A375 (cell line): ENCODE measurements around the gene PHYHD1. TPM values are rescaled to one million over a fixed set of nuclear protein-coding genes. Genes with fewer than 3 reads are reported as not detected.

ENCODE experiments used
- total RNA-seq: library from RNA; depleted of rRNA; stranded (reverse); fragments of >200 nt; shearing (Covaris generic); gene quantifications from 2 replicates; pipeline ENCODE4 v1.2.3, GENCODE V29; 2014; rRNA removed

The PHYHD1 gene
- total RNA-seq, result not detected in 2 replicates

DNA sequence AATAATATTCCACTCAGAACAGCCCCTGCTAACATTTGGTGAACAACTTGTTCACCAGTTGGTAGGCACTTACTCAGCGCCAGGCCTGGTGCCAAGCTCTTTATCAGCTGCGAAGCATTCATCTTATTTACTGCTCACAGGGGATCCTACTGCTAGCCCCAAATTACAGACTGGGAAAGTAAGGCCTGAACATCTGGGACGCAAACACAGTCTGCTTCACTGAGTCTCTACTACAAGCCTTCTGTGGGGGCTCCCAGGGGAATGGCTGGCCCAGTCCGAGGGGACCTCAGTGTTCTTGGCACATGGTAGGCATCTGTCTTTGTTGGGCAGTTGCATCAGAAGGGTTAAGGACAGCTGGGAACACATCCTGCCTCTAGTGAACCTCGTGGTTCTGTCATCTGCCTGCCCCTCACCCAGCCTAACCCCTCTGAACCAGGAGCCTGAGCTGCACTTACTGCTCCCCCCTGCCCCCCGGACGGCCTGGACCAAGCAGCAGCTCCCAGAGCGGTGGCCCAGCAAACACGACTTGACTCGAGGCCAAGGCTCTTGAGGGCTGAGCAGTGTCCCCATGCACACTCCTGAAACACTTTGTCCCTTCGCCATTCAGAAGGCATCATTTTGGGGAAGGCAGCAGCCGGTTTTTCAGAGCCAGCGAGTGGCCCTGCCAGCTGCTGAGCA lies at the start of gene PHYHD1:
Gene PHYHD1, plus strand, starts transcription at position 602 of the 678 bp plus-strand sequence. CDS start 1,342 bp downstream, outside the sequence.

DNA sequence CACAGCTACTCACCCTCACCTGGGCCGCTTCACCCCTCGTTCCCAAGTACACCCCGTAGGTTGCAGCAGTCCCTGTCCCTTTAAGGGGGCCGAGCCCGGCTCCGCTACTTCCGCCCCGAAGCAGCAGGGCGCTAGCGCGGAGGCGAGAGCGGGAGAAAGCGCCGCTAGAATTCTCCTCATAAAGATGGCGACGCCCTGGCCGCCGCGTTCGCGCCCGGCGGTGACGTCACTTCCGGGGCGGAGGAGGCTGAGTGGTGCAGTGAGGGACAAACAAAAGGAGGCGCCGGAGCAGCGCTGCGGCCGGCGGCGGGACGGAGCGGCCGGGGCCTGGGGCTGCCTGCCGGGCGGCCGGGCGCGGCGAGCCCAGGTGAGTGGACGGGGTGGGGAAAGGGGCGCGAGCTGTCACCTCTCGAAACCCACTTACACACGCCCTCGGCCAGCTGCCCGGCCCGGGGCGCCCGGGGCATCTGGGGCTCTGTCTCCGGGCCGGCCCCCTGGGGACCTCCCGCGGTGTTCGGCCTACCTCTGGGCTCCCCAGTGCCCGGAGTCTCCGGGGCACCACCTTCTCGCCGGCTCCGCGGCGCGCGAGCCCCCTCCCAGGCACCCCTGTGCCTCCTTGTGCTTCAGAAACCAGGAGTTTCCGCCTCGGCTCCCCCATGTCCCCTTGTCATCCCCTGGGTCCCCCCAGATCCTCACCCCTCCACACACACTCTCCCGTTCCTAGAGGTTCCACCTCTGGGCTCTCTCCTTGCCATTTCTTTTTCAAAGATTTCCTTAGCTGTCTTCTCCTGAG lies 38.7 kb upstream of the PHYHD1 start, which contains the start of the genes KYAT1 and LRRC8A:
Gene KYAT1, minus strand, starts transcription at position 67 of the 793 bp plus-strand sequence. CDS start 36,545 bp downstream, outside the sequence.
Gene LRRC8A, plus strand, starts transcription at position 250 of the 793 bp plus-strand sequence. CDS start 25,032 bp downstream, outside the sequence.

DNA sequence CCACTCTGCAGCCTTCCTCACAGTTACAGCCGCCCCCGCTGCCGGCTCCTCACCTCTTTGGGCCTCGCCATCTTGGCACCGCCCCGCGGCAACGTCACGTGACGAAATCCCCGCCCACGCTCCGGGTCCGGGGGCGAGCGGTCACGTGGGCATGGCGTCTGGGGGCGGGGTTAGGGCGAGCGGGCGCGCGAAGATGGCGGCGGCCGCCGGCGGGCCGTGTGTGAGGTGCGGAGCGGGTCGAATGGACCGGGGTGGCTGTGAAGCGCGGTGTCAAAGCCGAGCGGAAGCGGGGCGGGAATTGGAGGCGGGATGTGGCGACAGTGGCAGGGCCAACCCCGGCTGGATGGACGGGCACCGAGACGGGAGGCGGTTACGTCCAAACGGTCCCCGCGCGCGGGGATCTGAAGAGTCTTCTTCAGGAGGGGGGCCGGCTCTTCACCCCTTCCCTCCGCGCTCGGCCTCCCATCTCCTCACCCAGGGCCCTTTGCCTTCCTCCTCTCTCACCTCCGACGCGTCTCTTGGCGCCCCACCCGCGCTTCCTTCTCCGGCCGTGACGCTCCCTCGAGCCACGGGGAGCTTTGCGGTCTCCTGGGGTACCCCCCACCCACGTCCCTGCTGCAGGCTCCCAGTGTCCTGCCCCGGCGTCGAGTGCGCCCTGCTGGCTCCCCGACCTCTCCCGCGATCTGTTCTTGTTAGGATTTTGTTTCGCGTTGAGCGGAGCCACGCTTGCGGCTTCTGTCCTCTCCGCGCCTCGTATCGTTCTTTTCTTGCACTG lies 26.9 kb downstream of the PHYHD1 start, which contains the start of the genes DOLK and NUP188:
Gene DOLK, minus strand, starts transcription at position 77 of the 775 bp plus-strand sequence. CDS start 300 bp downstream, outside the sequence.
Gene NUP188, plus strand, starts transcription at position 173 of the 775 bp plus-strand sequence. Its CDS starts 21 bp downstream, at position 194.

Other genes with a start within 250 kb of the PHYHD1 start
- gene SET, start 231.8 kb upstream of the PHYHD1 start, total RNA-seq, result 789 and 951 TPM in 2 replicates
- gene PKN3, start 218.5 kb upstream of the PHYHD1 start, total RNA-seq, result 12.7 and 14.0 TPM in 2 replicates
- 54.5 and 62.5 TPM in 2 replicates for gene ZDHHC12, start 196.9 kb upstream of the PHYHD1 start, total RNA-seq
- 16.3 and 20.9 TPM in 2 replicates for gene ZER1, start 149.1 kb upstream of the PHYHD1 start, total RNA-seq
- gene TBC1D13, start 133.7 kb upstream of the PHYHD1 start, total RNA-seq, result 11.1 and 12.6 TPM in 2 replicates
- gene ENDOG, start 102.5 kb upstream of the PHYHD1 start, total RNA-seq, result 28.2 and 29.4 TPM in 2 replicates
- gene SPOUT1, start 91.2 kb upstream of the PHYHD1 start, total RNA-seq, result 35.0 and 54.4 TPM in 2 replicates
- gene KYAT1, start 39.0 kb upstream of the PHYHD1 start, total RNA-seq, result 11.1 and 13.8 TPM in 2 replicates
- 38.5 and 42.1 TPM in 2 replicates for gene LRRC8A, start 38.8 kb upstream of the PHYHD1 start, total RNA-seq
- 15.7 and 19.6 TPM in 2 replicates for gene DOLK, start 26.6 kb downstream of the PHYHD1 start, total RNA-seq
- 56.5 and 64.3 TPM in 2 replicates for gene NUP188, start 26.7 kb downstream of the PHYHD1 start, total RNA-seq
- 53.9 and 63.8 TPM in 2 replicates for gene SH3GLB2, start 107.3 kb downstream of the PHYHD1 start, total RNA-seq
- gene MIGA2, start 115.6 kb downstream of the PHYHD1 start, total RNA-seq, result 23.6 and 30.1 TPM in 2 replicates
- 20.6 and 28.8 TPM in 2 replicates for gene DOLPP1, start 160.1 kb downstream of the PHYHD1 start, total RNA-seq
- 21.2 and 31.1 TPM in 2 replicates for gene CRAT, start 189.8 kb downstream of the PHYHD1 start, total RNA-seq
- 151 and 163 TPM in 2 replicates for gene PTPA, start 190.4 kb downstream of the PHYHD1 start, total RNA-seq